HFF-Myc (cell line): Measurements from ENCODE around the gene WDFY2.

Source experiments
- DNase-seq: peaks from one replicate; pipeline ENCODE4 v3.0.0-alpha.2; 2011; ENCODE audit warnings: low read depth; ENCODE audit errors: extremely low read depth
- H3K4me3 ChIP-seq: replicated peaks from 2 replicates; pipeline ENCODE4 v1.5.1; 2011; ENCODE audit warnings: low read depth, mild to moderate bottlenecking, control low read depth, low read length
- TF ChIP-seq, protein P1 (sequence below): IDR thresholded peaks from 2 replicates; pipeline ENCODE4 v1.5.1; 2012; ENCODE audit warnings: mild to moderate bottlenecking, low read depth, low read length, control low read depth; ENCODE audit errors: missing control alignments

WDFY2 gene

DNA sequence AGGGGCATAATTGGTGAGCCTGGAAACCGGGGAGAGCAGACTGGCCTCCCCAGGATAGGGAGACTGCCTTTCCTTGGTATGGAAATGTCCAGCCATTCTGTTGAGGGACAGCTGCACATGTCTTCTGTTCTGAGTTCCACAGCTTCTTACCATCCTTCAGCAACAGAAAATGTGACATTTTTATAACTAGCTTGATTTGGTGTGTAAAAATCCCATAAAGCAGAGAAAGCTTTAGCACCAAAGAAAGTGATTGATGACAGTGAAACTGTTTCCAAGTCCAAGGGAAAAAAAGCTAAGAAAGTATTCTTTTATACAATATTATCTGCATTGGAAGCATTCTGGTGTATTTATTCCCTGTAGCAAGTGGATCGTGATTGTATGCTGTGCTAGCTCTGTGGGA lies 157.8 kb downstream of the WDFY2 start:
- TF ChIP-seq, protein P1, sequence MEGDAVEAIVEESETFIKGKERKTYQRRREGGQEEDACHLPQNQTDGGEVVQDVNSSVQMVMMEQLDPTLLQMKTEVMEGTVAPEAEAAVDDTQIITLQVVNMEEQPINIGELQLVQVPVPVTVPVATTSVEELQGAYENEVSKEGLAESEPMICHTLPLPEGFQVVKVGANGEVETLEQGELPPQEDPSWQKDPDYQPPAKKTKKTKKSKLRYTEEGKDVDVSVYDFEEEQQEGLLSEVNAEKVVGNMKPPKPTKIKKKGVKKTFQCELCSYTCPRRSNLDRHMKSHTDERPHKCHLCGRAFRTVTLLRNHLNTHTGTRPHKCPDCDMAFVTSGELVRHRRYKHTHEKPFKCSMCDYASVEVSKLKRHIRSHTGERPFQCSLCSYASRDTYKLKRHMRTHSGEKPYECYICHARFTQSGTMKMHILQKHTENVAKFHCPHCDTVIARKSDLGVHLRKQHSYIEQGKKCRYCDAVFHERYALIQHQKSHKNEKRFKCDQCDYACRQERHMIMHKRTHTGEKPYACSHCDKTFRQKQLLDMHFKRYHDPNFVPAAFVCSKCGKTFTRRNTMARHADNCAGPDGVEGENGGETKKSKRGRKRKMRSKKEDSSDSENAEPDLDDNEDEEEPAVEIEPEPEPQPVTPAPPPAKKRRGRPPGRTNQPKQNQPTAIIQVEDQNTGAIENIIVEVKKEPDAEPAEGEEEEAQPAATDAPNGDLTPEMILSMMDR: no peak
- no peak for DNase-seq
- no peak overlapping the region for H3K4me3 ChIP-seq

DNA sequence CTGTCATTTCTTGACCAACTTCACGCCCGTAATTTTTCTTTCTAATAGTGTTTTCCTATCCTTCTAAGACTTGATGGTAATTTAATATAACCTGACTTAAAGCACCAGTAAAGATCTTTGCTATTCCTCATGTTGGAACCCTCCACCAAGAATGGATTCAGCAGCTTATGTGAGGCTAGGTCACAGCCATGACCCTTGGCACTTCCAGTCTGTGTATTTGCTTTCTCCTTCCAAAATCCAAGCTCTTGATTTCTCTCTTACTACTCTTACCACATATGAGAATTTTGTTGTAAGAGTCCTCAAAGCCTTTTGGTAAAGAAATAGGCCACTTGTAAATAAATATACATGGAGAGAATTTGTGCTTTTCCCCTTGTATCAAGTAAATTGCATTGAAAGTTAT lies 158.3 kb downstream of the WDFY2 start:
- TF ChIP-seq, protein P1: no peak
- no peak overlapping the region for H3K4me3 ChIP-seq
- no peak for DNase-seq

DNA sequence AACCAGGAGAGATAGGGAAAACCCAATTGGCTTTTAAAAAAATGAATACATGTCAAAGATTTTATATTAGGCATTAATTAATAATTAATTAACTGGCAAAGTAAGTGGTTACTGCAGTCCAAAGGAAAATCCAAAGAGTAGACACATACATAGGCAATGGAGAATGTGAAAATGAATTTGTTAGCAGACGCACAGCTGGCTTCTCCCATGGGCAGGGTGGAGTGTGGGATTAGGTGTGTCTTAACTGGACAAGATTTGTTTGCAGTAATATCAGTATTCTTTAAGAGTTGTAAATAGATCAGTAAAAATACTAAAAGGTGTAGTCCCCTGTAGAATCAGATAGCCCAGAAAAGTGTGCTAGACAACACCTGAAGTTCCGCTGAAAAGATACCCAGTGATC lies 161.0 kb downstream of the WDFY2 start:
- no peak overlapping the region for H3K4me3 ChIP-seq
- no peak for DNase-seq
- TF ChIP-seq, protein P1: no peak

DNA sequence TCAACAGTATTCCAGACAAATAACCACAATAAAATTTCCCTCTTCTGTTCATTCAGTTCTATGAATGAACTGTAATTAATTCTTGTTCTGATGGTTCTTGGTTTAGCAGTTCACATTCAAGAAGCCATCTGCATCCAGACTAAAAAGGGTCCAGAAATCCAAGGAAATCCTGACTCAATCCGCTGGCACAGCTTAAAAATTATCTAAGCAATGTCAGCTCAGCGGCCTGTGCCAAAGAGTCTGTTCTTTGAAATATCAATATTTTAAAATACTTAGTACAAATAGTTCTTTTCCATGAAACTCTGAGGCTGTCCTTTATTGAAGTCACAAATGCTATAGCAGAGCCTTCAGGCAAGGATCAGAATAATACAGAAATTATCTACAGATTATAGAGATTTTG lies 162.5 kb downstream of the WDFY2 start:
- H3K4me3 ChIP-seq: no peak overlapping the region
- TF ChIP-seq, protein P1: no peak
- no peak for DNase-seq

DNA sequence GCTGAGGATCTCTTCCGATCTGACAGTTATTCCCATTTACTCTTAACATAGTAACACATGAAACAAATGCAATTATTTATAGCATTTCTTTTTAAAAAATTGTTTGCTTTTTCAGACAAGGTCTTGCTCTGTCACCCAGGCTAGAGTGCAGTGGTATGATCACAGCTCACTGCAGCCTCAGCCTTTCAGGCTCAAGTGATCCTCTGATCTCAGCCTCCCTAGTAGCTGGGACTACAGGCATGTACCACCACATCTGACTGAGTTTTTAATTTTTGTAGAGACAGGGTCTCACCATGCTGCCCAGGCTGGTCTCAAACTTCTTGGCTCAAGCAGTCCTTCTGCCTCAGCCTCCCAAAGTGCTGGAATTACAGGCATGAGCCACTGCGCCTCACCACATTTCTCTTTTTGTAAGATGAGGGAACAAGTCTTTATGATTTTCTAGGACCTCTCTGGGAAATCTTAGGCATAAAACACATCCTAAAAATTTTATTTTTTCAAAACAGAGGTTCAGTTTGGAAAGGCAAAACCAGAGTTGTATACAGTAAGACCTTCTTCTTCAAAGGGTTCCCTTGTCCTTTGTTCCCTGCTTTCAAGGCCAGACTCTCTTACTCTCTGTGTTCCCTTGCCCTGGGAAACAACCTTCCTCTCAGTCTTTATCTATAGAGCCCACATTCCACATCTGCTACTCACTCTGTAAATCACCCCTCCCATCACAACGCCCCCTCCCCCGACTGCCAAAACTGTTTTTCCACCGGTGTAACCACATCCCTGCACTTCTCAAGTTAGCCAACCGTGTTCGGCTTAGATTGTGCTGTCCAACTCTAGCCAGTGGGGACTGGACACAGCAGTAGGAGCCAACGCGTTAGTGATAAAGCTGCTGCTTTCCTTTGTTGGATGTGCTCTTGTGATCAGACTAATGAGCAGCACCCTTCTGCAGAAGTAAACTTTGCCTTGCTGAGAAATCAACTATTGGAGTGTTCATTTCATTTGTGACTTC lies 163.5 kb downstream of the WDFY2 start:
- no peak for DNase-seq
- no peak overlapping the region for H3K4me3 ChIP-seq
- TF ChIP-seq, protein P1: no peak

DNA sequence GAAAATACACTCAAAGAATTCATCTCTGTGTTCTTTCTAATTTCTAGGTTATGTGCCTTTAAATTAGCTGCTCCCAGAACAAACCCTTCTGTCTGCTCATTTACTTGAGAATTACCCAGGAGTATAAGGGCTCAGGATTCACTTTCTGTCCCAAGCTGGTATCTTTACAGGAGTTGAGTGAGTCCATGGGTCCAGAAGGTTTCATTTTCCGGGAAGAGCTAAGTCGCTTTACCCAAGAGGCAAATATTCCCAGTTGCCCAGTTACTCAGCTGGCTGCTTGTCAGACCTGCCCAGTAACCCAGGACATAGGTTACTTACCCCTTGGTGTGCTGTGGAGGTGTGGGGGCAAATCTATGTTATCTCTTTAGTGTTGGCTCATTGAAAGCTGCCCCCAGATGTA lies 172.4 kb downstream of the WDFY2 start:
- TF ChIP-seq, protein P1: no peak
- no peak for DNase-seq
- no peak overlapping the region for H3K4me3 ChIP-seq
